ENCODE data around the gene NET1. TPM values are rescaled to one million over a fixed set of nuclear protein-coding genes. Genes with fewer than 3 reads are reported as not detected.
"Not testable (repeated sequence)": the region's sequence is repeated elsewhere in the genome, so short reads cannot be mapped to it uniquely, and the experiment has no call there.

NET1 gene
- total RNA-seq, 1 experiment from 2014 or later: 175 TPM

DNA sequence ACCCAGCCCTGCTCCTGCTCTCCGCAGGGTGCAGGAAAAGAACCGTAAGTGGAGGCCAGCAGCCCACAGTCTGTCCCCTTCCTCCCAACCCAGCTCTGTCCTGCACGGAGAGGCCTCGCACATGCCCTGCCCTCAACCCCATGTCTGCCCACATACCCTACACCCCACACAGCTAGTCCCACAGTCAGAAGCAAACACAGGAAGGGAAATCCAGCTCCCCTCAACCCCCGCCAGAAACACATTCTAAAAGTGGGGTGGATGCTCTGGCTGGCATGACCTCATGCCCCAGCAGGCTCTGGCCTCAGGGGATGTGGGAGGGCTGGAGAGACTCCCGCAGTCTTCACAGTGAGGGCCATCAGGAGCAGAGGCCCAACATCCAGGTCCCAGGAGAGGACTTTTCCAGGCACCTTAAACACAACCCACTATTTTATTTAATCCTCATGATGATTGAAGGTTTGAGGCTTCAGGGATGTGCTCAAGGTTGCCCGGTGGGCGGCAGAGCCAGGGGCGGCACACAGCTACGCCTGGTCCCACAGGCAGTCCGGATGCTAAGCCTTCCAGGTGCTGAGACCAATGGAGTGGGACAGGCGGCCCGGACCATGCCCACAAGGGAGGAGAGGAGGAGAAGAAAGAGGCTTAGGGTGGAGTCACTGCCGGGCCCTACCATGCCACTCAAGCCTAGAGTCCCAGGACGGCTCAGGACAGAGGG, 57.1 kb downstream of the NET1 start:
- DNase-seq: no peak
- intact Hi-C loops (cut with micrococcal nuclease; ENCODE audit: unreplicated experiment): loop anchor here (2.0 kb wide), 1 partner anchor 19 kb away; no protein-coding TSS in a partner anchor
- H3K4me3 Mint-ChIP-seq (ENCODE audit: unreplicated experiment): no peak overlapping the region
- no peak overlapping the region for H3K27ac Mint-ChIP-seq (ENCODE audit: unreplicated experiment)
- POLR2A ChIA-PET: no interaction called here
- Histone ChIP-seq H3K4me3 (ENCODE audit: low read depth, low read length) (no peak overlapping the region), H3K9me3 (no peaks in the 10 kb centered on the region), H3K4me1 (peaks cover 30% of the 10 kb centered on the region), H3K27me3 (replicated peaks; ENCODE audit: control insufficient read depth, insufficient read depth, low read length) (no peaks in the 10 kb centered on the region), H3K36me3 (ENCODE audit: control insufficient read depth, insufficient read depth, low read length) (no peaks in the 10 kb centered on the region)
- peaks cover 5% of the 10 kb centered on the region for H3K36me3 Mint-ChIP-seq (ENCODE audit: insufficient read depth, unreplicated experiment)
- no TSS peak for BruUV-seq (replicated peaks)
- peaks cover 16% of the 10 kb centered on the region for H3K4me1 Mint-ChIP-seq (ENCODE audit: low read depth, unreplicated experiment)
- no peaks in the 10 kb centered on the region for H3K9me3 Mint-ChIP-seq (ENCODE audit: unreplicated experiment)
- TF ChIP-seq, protein P1, sequence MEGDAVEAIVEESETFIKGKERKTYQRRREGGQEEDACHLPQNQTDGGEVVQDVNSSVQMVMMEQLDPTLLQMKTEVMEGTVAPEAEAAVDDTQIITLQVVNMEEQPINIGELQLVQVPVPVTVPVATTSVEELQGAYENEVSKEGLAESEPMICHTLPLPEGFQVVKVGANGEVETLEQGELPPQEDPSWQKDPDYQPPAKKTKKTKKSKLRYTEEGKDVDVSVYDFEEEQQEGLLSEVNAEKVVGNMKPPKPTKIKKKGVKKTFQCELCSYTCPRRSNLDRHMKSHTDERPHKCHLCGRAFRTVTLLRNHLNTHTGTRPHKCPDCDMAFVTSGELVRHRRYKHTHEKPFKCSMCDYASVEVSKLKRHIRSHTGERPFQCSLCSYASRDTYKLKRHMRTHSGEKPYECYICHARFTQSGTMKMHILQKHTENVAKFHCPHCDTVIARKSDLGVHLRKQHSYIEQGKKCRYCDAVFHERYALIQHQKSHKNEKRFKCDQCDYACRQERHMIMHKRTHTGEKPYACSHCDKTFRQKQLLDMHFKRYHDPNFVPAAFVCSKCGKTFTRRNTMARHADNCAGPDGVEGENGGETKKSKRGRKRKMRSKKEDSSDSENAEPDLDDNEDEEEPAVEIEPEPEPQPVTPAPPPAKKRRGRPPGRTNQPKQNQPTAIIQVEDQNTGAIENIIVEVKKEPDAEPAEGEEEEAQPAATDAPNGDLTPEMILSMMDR (IDR thresholded peaks at IDR 0.05; ENCODE audit: insufficient read depth in 1 of 2, low read depth in 1 of 2, low read length in 1 of 2, severe bottlenecking in 1 of 2, unreplicated experiment in 1 of 2): no peak
- CTCF ChIA-PET: interaction anchor here (1.2 kb wide), 1 partner anchor 159 kb away, joined by 3 read pairs; no protein-coding TSS in a partner anchor
- H3K27me3 Mint-ChIP-seq (ENCODE audit: insufficient read depth, unreplicated experiment): no peaks in the 10 kb centered on the region

DNA sequence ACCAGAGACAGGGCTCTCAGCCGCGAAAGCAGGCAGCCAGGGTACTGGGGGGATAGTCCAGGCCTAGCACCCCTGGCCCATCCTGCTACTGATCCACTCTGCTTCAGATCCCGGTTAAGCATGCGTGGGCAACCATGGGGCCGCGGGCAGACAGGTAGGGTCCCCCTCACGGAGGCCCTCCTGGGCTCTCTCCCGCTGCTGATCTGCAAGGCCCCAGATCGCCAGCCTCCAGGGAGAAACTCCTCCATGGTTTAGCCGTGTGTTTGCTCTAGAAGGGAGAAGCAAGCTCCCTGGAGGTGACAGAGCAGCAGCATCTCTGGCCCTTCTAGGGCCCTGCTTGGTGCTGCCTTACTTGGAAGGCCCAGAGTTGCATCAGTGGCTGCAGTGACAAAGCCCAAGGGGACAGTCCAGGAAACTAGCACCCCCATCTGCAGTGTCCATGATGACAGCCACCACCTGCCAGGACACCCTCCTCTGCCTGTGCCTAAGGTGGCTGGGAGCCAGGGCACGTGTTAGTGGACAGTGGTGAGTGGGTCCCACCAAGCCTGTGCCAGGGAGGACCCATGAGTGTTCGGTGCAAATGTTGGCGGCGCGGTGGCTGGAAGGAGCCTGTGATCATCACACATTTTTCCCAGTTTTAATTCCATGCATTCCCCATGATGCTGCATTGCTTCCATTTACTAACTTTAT, 57.9 kb downstream of the NET1 start:
- H3K27ac Mint-ChIP-seq (ENCODE audit: unreplicated experiment): no peak overlapping the region
- Histone ChIP-seq H3K36me3 (ENCODE audit: control insufficient read depth, insufficient read depth, low read length) (no peaks in the 10 kb centered on the region), H3K4me1 (peaks cover 26% of the 10 kb centered on the region), H3K27me3 (replicated peaks; ENCODE audit: control insufficient read depth, insufficient read depth, low read length) (no peaks in the 10 kb centered on the region), H3K9me3 (no peaks in the 10 kb centered on the region), H3K4me3 (ENCODE audit: low read depth, low read length) (no peak overlapping the region)
- no peaks in the 10 kb centered on the region for H3K9me3 Mint-ChIP-seq (ENCODE audit: unreplicated experiment)
- no TSS peak for BruUV-seq (replicated peaks)
- H3K4me3 Mint-ChIP-seq (ENCODE audit: unreplicated experiment): no peak overlapping the region
- no peaks in the 10 kb centered on the region for H3K27me3 Mint-ChIP-seq (ENCODE audit: insufficient read depth, unreplicated experiment)
- no peak for DNase-seq
- TF ChIP-seq, protein P1 (IDR thresholded peaks at IDR 0.05; ENCODE audit: insufficient read depth in 1 of 2, low read depth in 1 of 2, low read length in 1 of 2, severe bottlenecking in 1 of 2, unreplicated experiment in 1 of 2): no peak
- ChIA-PET POLR2A (no interaction called here), CTCF (no interaction called here)
- intact Hi-C loops (cut with micrococcal nuclease; ENCODE audit: unreplicated experiment): no loop called here
- H3K36me3 Mint-ChIP-seq (ENCODE audit: insufficient read depth, unreplicated experiment): peaks cover 4% of the 10 kb centered on the region
- H3K4me1 Mint-ChIP-seq (ENCODE audit: low read depth, unreplicated experiment): peaks cover 16% of the 10 kb centered on the region

DNA sequence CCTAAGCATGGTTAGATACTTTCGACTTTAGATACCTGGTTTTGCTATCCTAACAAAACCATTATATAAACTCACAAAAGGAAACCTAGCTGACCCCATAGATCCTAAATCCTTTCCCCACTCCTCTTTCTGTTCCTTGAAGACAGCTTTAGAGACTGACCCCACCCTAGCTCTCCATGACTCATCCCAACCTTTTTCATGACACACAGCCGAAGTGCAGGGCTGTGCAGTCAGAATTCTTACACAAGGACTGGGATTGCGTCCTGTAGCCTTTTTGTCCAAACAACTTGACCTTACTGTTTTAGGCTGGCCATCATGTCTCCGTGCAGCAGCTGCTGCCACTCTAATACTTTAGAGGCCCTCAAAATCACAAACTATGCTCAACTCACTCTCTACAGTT, 62.3 kb downstream of the NET1 start:
- H3K4me1 ChIP-seq; H3K4me1 Mint-ChIP-seq (ENCODE audit: low read depth, unreplicated experiment); H3K27me3 Mint-ChIP-seq (ENCODE audit: insufficient read depth, unreplicated experiment); POLR2A ChIA-PET; H3K9me3 ChIP-seq; H3K36me3 ChIP-seq (ENCODE audit: control insufficient read depth, insufficient read depth, low read length); BruUV-seq (replicated peaks); DNase-seq; H3K36me3 Mint-ChIP-seq (ENCODE audit: insufficient read depth, unreplicated experiment); H3K4me3 ChIP-seq (ENCODE audit: low read depth, low read length); H3K9me3 Mint-ChIP-seq (ENCODE audit: unreplicated experiment); intact Hi-C loops (cut with micrococcal nuclease; ENCODE audit: unreplicated experiment); CTCF ChIA-PET; H3K27me3 ChIP-seq (replicated peaks; ENCODE audit: control insufficient read depth, insufficient read depth, low read length); H3K27ac Mint-ChIP-seq (ENCODE audit: unreplicated experiment); H3K4me3 Mint-ChIP-seq (ENCODE audit: unreplicated experiment): not testable (repeated sequence)

DNA sequence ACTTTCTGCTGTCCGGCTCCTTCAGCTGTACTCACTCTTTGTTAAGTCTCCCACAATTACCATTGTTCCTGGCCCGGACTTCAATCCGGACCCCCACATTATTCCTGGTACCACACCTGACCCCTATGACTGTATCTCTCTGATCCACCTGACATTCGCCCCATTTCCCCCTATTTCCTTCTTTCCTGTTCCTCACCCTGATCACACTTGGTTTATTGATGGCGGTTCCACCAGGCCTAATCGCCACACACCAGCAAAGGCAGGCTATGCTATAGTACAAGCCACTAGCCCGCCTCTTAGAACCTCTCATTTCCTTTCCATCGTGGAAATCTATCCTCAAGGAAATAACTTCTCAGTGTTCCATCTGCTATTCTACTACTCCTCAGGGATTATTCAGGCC, 62.7 kb downstream of the NET1 start:
- H3K36me3 ChIP-seq (ENCODE audit: control insufficient read depth, insufficient read depth, low read length); H3K9me3 Mint-ChIP-seq (ENCODE audit: unreplicated experiment); H3K27ac Mint-ChIP-seq (ENCODE audit: unreplicated experiment); H3K4me1 ChIP-seq; H3K9me3 ChIP-seq; DNase-seq; intact Hi-C loops (cut with micrococcal nuclease; ENCODE audit: unreplicated experiment); BruUV-seq (replicated peaks); CTCF ChIA-PET; H3K36me3 Mint-ChIP-seq (ENCODE audit: insufficient read depth, unreplicated experiment); H3K4me3 Mint-ChIP-seq (ENCODE audit: unreplicated experiment); H3K4me3 ChIP-seq (ENCODE audit: low read depth, low read length); H3K27me3 Mint-ChIP-seq (ENCODE audit: insufficient read depth, unreplicated experiment); H3K4me1 Mint-ChIP-seq (ENCODE audit: low read depth, unreplicated experiment); H3K27me3 ChIP-seq (replicated peaks; ENCODE audit: control insufficient read depth, insufficient read depth, low read length); POLR2A ChIA-PET: not testable (repeated sequence)

DNA sequence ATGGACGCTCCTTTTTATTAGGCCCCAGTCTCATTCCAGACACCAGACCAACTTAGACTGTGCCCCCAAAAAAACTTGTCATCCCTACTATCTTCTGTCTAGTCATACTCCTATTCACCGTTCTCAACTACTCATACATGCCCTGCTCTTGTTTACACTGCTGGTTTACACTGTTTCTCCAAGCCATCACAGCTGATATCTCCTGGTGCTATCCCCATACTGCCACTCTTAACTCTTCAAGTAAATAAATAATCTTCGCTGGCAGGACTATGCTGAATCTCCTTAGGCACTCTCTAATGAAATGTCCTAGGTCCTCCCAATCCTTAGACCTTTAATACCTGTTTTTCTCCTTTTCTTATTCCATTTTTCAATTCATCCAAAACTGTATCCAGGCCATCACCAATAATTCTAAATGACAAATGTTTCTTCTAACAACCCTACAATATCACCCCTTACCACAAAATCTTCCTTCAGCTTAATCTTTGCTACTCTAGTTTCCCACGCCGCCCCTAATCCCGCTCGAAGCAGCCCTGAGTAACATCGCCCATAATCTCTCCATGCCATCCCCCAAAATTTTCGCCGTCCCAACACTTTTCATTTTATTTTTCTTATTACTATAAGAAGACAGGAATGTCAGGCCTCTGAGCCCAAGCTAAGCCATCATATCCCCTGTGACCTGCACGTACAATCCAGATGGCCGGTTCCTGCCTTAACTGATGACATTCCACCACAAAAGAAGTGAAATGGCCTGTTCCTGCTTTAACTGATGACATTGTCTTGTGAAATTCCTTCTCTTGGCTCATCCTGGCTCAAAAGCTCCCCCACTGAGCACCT, 63.8 kb downstream of the NET1 start:
- H3K9me3 ChIP-seq; H3K27me3 Mint-ChIP-seq (ENCODE audit: insufficient read depth, unreplicated experiment); H3K4me3 Mint-ChIP-seq (ENCODE audit: unreplicated experiment); POLR2A ChIA-PET; BruUV-seq (replicated peaks); H3K4me1 ChIP-seq; H3K36me3 Mint-ChIP-seq (ENCODE audit: insufficient read depth, unreplicated experiment); H3K9me3 Mint-ChIP-seq (ENCODE audit: unreplicated experiment); H3K36me3 ChIP-seq (ENCODE audit: control insufficient read depth, insufficient read depth, low read length); H3K27me3 ChIP-seq (replicated peaks; ENCODE audit: control insufficient read depth, insufficient read depth, low read length); H3K27ac Mint-ChIP-seq (ENCODE audit: unreplicated experiment); H3K4me1 Mint-ChIP-seq (ENCODE audit: low read depth, unreplicated experiment); intact Hi-C loops (cut with micrococcal nuclease; ENCODE audit: unreplicated experiment); CTCF ChIA-PET; DNase-seq; H3K4me3 ChIP-seq (ENCODE audit: low read depth, low read length): not testable (repeated sequence)
